Measurements from ENCODE around the gene LEMD3. TPM values are rescaled to one million over a fixed set of nuclear protein-coding genes. Genes with fewer than 3 reads are reported as not detected.

Gene LEMD3
- polyA plus RNA-seq, 1 donor: 48.4 TPM

- DNase-seq: no peak
Measured at GRCh38 chr12:65204886-65205525, 35.6 kb downstream of the LEMD3 start.

- DNase-seq: no peak
Measured at GRCh38 chr12:65205886-65206285, 36.5 kb downstream of the LEMD3 start.

- no peak for DNase-seq
Measured at GRCh38 chr12:65208125-65208524, 38.7 kb downstream of the LEMD3 start.

- no peak for DNase-seq
Measured at GRCh38 chr12:65208964-65209654, 39.7 kb downstream of the LEMD3 start.

- no peak for DNase-seq
Measured at GRCh38 chr12:65209655-65210043, 40.3 kb downstream of the LEMD3 start.

GRCh38 chr12:65217086-65217485 is 47.7 kb downstream of the LEMD3 start:
- DNase-seq: no peak

GRCh38 chr12:65220761-65221160 is 51.4 kb downstream of the LEMD3 start:
- DNase-seq: no peak

GRCh38 chr12:65229441-65229840 is 60.1 kb downstream of the LEMD3 start:
- no peak for DNase-seq

- DNase-seq: peak; percentile 24
Measured at GRCh38 chr12:65232476-65233077, 63.2 kb downstream of the LEMD3 start.

GRCh38 chr12:65237153-65237552 is 67.8 kb downstream of the LEMD3 start:
- DNase-seq: no peak

- no peak for DNase-seq
Measured at GRCh38 chr12:65238609-65239008, 69.2 kb downstream of the LEMD3 start.

GRCh38 chr12:65248656-65249633 is 79.6 kb downstream of the LEMD3 start:
- DNase-seq: no peak

- no peak for DNase-seq
Measured at GRCh38 chr12:65252515-65252914, 83.1 kb downstream of the LEMD3 start.

- DNase-seq: no peak
Measured at GRCh38 chr12:65257986-65258385, 88.6 kb downstream of the LEMD3 start.

GRCh38 chr12:65259501-65259900 is 90.1 kb downstream of the LEMD3 start:
- no peak for DNase-seq

- DNase-seq: no peak
Measured at GRCh38 chr12:65263777-65264176, 94.4 kb downstream of the LEMD3 start.

- DNase-seq: no peak
Measured at GRCh38 chr12:65266408-65266807, 97.0 kb downstream of the LEMD3 start.

GRCh38 chr12:65269603-65270002 is 100.2 kb downstream of the LEMD3 start:
- DNase-seq: no peak

- DNase-seq: no peak
Measured at GRCh38 chr12:65274602-65275272, 105.4 kb downstream of the LEMD3 start.

GRCh38 chr12:65275627-65276026 is 106.2 kb downstream of the LEMD3 start:
- no peak for DNase-seq

- DNase-seq: no peak
Measured at GRCh38 chr12:65276916-65277530, 107.6 kb downstream of the LEMD3 start.

All from left kidney (tissue), 2 donors.